Fibroblast of gingiva (primary cell): Measurements from ENCODE around the gene TSGA10IP.

Experiments
- DNase-seq: peaks from one replicate; pipeline ENCODE4 v3.0.0-alpha.2; 2011; ENCODE audit warnings: low read depth

TSGA10IP gene

DNA sequence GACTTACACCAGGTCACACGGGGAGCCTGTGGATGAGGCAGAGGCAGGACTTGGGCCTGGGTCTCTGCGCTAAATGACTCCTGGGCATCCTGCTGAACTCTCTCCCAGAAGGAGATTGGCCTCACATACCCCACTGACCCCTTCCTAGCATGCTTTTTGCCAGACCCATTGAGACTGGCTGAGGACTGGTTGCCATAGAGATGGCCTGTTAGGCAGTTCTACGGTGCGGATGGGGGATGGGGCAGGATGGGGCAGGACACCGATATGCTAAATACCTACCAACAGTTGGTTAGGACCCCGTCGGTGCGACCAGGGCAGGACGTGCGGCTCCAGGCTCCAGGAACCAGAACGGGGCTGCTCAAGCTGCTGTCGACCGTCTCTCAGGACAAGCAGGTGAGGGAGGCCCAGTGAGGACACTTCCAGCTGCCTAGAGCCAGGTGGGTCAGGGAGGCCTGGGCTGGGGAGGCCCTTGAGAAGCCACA, at the start of gene TSGA10IP:
Gene TSGA10IP, plus strand, starts transcription at position 51 of the 482 bp plus-strand sequence. Its CDS starts 196 bp downstream, at position 247.
- no peak for DNase-seq

DNA sequence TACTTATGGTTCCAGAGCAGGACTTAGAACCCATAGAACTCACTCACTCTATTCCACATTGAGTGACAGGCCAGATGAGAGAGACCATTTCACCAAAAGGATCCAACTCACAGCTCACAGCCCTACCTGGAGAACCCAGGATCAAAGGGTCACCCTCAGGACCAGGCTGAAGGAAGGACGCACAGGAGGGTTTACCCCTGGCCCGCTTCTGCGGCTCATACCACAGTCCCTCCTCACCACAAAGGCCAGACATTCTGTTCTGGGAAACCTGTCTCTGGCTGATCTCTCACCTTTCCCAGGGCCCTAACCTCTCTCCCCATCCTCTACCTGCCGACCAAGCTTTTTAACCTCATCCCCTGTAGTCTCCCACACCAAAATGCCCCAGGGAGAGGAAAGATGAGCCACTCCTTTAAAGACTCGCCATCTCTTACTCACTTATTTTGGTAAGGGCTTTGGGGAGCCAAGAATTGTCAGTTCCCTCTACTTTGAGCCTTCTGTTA, 49.7 kb upstream of the TSGA10IP start:
- no peak for DNase-seq

DNA sequence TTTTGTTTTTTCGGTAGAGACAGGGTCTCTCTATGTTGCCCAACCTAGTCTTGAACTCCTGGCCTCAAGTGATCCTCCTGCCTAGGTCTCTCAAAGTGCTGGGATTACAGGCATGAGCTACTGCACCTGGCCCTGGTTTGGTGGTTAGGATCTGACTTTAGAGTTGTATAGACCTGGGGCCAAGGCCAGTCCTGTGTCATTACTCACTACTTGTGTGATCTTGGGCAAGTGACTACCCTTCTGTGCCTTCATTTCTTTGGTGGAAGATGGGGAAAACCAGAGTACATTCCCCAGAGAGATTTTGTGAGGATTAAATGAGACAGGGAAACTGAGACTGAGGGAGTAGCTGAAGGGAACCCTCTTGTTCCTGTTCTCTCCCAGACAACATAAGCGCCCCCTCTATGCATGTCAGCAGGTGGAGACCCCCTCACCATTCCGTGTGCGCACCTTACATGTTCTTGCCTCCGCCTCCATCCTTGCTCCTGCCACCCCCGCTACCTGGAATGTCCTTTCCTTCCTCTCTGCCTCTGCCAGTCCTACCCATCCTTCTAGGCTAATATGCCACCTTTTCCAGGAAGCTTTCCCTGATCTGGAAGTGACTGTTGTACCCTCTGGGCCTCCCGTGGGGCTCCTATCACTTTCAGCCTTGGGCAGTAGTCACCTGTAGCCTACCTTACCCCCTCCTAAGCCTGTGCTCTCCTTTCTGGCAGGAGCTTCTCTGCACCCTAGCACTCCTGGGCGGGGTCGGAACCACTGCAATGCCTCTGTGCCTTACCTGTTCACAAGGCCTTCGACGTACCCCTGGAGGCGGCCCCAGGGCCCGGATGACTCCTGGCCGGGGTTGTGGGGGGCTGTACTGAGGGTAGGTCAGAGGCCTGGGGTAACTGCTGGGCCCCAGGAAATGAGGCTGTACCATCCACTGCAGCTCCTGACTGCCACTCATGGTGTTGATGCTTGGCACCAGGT, 49.0 kb upstream of the TSGA10IP start:
- no peak for DNase-seq

DNA sequence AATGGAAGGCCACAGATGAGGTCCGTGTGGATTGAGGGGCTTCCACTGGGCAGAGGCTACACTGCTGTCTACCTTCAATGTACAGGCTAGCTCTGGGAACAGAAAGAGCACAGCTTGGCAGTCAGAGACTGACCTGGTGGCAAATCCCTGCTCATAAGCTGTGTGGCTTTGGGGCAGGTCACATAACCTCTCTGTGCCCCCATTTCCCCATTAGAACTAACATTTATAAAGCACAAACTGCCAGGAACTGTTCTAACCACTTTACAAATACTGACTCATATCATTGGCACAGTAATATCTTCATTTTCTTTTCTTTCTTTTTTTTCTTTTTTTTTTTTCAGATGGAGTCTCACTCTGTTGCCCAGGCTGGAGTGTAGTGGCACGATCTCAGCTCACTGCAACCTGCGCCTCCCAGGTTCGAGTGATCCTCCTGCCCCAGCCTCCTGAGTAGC, 48.2 kb upstream of the TSGA10IP start:
- peak; percentile 23 for DNase-seq

DNA sequence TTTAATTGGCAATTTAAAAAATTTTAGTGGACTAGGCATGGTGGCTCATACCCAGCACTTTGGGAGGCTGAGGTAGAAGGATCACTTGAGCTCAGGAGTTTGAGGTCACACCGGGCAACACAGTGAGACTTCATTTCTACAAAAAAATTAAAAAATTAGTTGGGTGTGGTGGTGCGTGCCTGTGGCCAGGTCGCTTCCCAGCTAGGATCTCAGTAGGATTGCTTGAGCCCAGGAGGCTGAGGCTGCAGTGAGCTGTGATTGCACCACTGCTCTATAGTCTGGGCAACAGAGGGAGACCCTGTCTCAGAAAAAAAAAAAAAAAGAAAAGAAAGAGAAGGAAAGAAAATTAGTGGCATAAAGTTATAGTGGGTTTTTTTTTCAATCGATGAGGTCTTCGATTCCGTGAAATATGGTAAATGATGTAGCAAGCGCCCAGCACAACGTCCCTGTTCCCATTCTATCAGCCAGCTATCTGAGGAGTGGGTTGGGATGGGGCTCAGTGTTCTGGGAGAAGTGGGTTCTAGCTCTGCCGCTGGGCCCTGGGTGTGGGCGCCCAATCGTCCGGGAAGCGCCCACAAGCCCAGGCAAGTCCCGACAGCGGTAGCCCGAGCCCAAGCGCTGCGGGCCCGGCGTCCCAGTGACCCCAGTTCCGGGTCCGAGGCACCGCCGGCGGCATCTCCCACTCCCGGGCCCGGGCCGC, 46.5 kb upstream of the TSGA10IP start:
- peak; percentile 28 for DNase-seq

DNA sequence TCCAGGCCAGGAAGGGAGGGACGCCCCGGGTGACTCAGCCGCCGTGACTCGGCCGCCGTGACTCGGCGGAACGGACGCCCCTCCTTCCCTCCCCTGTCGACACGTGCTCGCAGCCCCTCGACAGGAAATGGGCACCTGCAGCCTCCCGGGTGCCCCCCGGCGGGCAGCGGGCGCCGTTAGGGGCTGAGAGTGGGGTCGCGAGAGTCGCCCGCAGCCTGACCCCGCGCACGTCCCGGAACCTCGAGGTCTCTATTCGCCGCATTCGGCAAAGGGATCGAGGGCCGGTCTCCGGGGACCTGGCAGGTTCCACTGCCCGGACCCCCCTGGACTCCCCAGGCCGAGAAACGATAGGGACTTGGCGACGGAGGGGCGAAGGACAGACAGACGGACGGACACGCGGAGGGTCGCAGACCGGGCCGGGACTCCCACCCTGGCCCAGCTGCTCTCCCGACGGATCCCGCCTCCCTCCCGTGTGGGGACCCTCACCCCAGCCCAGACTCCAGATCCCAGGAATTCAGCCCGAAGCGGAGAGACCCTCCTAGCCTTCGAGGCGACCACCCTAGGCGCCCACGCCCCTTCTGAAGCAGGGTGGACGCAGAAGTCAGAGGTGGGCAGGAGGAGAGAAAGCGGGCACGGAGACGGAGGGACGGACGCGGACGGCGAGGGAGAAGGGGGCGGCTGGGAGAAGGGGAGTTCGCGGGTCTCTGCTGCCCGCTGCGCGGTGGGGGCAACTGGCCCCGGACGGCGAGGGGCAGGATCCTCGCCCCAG, 45.7 kb upstream of the TSGA10IP start:
- DNase-seq, result peak; percentile 83

DNA sequence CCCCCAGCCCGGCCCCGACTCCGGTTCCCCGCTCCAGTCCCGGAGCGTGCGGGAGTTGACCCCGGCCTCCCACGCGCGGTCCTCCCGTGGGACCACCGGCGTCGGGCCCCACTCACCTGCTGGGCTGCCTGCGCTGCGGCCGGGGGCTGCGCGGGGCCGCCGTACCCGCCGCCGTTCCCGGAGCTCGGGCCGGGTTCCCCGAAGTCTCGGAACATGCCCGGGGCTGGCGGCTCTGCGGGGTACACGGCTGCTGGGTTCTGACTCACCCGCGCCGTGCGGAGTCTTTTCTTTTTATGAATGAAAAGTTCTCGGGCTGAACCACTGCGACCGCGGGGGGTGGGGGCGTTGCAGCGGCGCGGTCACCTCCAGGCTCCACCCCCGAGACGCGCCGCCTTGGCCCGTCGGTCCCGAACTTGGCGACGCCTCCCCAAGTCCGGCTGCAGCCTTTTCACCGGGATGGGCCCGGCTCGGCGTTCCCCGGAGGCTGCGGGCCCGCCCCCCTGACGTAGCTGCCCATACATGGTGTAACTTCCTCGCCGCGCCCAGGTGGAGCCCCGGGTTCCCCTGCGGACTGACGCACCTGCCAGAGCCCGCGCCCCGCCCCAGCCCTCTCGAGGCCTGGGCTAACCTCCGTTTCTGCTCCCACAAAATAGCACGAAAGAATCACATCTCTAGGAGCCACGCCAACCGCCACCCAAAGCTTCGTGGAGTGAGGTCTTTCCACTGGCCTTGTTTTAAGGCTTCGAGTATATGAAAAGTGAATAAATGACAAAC, 45.0 kb upstream of the TSGA10IP start, which contains the start of gene FOSL1:
Gene FOSL1, minus strand, starts transcription at position 264 of the 774 bp plus-strand sequence. Its CDS starts 49 bp downstream, at position 215.
- DNase-seq, result peak; percentile 98

DNA sequence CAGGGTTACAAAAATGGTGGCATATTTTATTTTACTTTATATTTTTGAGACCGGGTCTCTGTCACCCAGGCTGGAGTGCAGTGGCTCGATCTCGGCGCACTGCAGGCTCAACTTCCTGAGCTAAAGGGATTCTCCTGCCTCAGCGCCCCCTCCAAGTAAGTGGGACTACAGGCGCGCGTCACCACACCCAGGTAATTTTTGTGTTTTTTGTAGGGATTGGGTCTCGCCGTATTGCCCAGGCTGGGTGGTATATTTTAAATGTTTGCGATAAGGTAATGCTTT, 44.4 kb upstream of the TSGA10IP start:
- no peak for DNase-seq

DNA sequence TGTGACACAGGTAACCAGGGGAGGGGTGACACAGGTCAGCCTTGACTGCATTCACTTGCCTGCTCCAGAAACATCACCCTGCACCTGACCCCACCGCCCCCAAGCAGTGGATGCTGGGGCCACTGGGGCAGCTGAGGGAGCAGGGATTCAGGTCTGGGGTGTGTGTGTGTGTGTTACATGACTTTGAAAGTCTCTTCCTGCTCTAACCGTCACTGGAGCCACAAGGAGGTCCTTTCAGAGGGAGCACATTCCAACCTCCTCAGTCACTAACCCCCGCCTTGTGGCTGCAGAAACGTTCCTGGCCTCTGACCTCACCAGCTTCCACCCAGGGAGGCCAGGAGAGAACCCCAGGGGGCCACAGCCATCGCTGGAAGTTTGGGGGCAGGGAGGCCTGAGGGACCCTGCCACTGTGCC, 42.2 kb upstream of the TSGA10IP start:
- DNase-seq, result peak; percentile 87

DNA sequence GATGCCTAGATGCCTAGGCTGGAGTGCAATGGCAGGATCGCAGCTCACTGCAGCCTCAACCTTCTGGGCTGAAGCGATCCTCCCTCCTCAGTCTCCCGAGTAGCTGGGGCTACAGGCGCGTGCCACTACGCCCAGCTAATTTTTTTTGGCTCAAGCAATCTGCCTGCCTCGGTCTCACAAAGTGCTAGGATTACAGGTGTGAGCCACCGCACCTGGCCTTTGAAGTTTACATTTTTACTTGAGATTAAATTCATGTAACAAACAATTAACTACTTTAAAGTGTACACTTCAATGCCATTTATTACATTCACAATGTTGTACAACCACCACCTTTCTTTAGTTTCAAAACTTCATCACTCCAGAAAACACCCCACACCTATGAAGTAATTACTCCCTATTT, 41.6 kb upstream of the TSGA10IP start:
- DNase-seq, result no peak

DNA sequence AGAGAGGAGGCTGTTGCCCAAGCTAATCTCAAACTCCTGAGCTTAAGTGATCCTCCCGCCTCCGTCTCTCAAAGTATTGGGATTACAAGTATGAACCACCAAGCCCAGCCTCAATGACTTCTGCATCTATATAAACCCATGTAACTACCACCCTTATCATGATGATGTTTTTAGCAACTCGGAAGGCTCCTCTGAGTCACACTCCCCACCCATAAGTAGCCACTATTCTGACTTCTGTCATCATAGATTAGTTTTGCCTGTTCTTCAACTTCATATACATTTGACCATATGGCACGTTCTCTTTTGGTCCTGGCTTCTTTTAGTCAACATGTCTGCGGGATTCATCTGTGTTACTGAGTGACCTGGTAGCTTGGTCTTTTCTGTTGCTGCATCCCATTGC, 38.7 kb upstream of the TSGA10IP start:
- no peak for DNase-seq

DNA sequence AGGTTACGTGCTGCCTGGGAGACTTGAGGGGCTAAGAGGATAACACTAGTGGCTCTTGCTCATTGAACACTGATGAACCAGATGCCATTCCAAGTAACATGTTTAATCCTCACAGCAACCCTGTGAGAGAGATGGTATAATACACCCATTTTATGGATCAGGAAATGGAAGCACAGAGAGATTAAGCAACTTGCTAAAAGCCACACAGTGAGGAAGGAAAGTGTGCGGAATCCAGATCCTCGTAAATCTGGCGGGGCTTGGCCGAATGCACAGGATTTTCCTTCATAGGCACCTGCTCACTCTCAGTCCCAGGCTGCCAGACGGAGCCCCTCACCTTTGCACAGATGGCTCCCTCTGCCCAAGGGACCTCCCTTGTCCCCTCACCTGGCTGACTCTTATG, 37.4 kb upstream of the TSGA10IP start:
- no peak for DNase-seq

DNA sequence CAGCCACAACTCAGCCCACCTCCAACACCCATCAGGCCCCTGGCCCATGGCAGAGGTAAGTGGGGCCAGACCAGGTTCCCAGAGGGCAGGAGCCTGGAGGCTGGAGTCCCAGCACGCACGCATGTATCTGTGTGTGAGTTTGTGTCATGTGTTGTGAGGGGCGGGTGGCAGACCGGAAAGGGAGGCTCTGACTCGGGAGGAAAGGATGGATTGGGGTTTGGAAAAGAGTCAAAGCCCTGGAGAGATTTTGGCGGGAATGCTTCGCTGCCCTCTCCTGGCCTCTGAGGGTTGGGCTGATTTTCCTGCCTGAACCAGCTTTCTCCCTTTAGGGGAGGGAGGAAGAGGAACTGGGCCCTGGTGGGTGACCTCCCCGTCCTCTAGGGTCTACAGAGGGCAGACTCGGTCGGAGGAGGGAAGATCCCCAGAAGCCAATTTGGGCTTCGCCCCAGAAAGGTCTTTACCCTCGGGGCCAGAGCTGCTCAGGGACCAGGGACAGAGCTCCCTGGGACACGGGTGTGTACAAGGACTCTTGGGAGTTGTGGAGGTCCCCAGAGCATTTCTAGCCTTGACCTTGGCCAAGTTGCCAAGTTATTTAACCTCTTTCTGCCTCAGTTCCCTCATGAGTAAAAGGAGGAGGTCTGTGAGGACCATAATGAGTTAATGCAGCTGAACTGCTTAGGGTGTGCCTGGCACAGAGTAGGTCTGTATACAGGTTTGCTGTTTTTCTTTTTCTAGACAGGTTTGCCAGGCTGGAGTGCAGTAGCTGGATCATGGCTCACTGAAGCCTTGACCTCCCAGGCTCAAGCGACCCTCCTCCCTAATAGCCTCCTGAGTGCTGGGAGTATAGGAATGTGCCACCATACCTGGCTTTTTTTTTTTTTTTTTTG, 33.4 kb upstream of the TSGA10IP start:
- peak; percentile 88 for DNase-seq

DNA sequence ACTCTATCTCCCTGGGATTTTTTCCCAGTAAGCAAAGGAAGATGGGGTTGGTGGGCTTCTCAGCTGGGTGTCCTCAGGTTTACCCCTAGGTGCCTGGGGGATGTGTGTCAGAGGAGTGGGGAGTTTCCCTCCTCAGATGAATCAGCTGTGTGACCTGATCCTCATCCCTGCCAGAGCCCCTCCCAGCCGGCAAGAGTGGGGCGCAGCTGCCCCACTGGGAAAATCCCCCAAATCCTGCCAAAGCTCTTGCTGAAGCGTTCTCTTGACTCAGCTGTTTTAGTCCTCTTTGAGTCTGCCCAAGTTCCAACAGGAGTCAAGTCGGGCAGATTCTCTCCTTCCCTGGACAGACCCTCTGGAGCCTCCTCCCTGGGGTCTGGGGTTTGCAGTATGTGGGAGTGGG, 32.4 kb upstream of the TSGA10IP start:
- DNase-seq, result peak; percentile 75

DNA sequence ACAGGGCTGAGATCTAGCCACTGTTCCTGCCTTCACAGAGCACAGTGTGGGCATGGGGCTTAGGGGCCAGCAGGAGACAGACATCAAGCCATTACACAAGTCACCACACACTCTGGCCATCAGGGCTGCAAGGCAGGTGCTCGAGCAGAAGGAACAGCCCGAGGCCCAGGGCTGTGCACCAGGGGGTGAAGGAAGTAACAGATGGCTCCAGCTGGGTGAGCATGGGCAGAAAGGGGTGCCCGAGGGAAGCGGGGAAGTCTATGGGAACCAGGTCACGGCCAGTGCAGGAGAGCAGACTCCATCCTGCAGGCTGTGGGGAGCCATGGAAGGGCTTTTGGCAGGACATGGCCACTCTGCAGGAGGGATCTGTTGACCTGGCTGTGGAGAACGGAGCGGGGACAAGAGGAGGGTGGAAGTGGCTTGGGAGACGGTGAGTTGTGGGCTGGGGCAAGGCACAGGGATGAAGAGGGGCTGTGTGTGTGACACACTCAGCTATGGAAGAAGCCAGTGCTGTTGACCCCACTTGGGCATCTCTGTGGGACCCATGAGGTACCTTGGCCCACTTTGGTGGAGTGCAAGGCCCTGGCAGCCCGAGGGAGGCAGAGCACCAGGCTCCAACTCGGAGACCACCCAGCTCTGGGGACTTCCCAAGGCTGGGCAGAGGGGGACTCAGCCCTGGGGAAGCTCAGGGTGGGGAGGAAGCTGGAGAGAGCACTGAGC, 30.0 kb upstream of the TSGA10IP start:
- DNase-seq, result no peak

DNA sequence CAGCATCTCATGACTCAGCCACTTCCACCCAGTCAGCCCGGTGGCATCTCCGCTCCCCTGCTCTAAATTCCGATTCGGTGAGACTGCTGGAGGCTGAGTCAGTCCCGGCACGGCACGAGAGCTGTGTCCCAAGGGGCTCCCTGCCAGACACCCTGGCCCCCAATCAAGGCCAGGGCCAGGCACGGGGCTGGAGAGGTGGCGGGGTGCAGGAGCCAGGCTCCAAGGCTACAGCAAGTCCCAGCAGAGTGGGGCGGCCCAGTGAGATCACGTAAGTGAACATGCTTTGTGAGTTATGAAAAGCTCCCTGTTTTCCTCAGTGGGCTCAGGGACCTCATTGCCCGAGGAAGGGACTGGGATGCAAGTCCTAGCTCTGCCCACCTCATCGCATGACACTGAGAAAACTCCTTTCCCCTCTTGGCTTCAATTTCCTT, 29.4 kb upstream of the TSGA10IP start:
- DNase-seq, result peak; percentile 97

DNA sequence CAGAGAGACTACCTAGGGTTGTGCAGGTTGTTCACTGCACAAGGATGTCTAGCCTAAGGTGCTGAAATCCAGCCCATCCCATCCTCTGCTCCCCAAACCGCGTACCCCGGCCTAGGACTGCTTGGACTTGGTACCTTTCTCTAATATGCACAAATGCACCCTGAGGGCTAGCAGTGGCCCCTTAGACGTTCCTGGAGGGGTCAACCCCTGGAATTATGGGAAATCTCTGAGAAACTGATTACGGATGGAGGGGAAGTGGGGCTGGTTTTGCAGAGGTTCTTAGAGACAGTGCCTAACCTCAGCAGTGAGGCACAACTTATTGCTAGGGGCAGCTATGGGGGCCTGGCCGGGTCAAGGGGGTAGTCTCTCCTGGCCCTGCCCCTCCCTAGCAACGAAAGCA, 28.9 kb upstream of the TSGA10IP start:
- DNase-seq, result no peak

DNA sequence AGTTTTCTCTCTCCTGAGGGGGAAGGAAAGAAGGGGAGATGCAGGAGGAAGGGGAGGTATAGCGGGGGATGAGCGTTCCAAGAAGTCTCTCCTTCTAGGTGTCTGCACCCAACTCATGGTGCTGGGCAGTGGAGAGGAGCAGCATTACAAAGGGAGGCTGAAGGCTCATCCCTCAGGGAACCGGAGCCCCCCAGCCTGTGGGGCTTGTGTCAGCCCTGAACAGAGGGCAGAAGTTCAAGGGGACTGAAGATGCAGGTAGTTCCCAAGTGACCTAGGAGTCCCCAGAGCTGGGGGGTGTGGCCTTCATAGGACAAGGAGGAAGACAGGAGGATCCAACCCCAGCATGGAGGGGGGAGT, 28.2 kb upstream of the TSGA10IP start:
- no peak for DNase-seq

DNA sequence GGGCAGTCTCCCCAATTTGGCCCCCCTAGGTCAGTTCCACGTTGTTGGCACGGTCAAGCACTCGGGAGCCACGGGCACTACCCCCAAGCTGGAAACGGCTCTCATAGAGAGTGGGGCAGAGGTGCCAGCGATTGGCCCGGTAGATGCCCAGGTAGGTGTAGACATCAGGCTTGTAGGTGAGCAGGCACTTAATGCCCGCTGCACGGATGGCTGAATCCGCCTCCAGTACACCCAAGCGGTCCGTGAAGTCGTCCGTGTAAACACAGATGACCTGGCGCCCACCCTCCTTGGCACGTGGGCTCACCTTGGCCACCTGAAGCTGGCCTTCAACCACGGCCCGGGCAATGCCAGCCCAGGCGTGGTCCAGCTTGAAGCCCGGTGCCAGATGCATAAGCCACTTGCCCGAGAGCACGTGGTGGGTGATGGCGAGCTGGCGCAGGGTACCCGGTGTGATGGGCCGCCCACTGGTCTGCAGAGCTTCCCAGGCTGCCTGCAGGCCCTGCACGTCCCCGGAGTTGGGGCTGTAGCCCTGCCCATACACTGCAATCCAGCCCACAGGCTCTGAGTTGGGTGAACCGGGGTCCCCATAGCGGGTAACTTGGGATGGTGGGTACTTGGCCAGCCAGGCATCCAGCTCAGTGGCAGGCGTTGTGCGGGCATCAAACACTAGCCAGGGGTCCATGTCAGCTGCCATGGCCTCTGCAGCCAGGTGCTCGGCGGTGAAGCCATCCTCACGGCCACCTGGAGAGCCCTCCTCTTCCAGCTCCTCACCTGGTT, 27.7 kb upstream of the TSGA10IP start:
- DNase-seq, result peak; percentile 27
